ENCODE data around the gene GKAP1.

Gene GKAP1

GRCh38 chr9:83707768-83708514, 109.6 kb downstream of the GKAP1 start, which contains the start of gene UBQLN1:
TSS of gene UBQLN1 (minus strand) at chr9:83707958. CDS start at chr9:83707679, 279 bp downstream.
- no peak for TF ChIP-seq REST (IDR thresholded peaks at IDR 0.05; ENCODE audit: low read depth)
- peak; percentile 29 for TF ChIP-seq TEAD4 (IDR thresholded peaks at IDR 0.05)
- TF ChIP-seq TCF12 (IDR thresholded peaks at IDR 0.05; ENCODE audit: low read depth) = peak; percentile 66; the same call in 1 of the 2 replicates
- no peak; the same call in 1 of the 2 replicates for TF ChIP-seq NFIC (IDR thresholded peaks at IDR 0.05)
- no peak for TF ChIP-seq FOXM1 (IDR thresholded peaks at IDR 0.05; ENCODE audit: borderline replicate concordance, low read depth)
- no peak for TF ChIP-seq CEBPB (IDR thresholded peaks at IDR 0.05)
- TF ChIP-seq EP300 (IDR thresholded peaks at IDR 0.05; ENCODE audit: borderline replicate concordance) = 0 out of 2 replicates have a peak, but pooled peaks have one; percentile 38
- TF ChIP-seq, protein P1, sequence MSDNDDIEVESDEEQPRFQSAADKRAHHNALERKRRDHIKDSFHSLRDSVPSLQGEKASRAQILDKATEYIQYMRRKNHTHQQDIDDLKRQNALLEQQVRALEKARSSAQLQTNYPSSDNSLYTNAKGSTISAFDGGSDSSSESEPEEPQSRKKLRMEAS (IDR thresholded peaks at IDR 0.05) = peak; percentile 92
- TF ChIP-seq, protein P2, sequence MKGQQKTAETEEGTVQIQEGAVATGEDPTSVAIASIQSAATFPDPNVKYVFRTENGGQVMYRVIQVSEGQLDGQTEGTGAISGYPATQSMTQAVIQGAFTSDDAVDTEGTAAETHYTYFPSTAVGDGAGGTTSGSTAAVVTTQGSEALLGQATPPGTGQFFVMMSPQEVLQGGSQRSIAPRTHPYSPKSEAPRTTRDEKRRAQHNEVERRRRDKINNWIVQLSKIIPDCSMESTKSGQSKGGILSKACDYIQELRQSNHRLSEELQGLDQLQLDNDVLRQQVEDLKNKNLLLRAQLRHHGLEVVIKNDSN (IDR thresholded peaks at IDR 0.05) = peak; percentile 51
- TF ChIP-seq CREB1 (IDR thresholded peaks at IDR 0.05; ENCODE audit: low read depth) = peak; percentile 92
- peak; percentile 77 for TF ChIP-seq YY1 (IDR thresholded peaks at IDR 0.05; ENCODE audit: low read depth)
- TF ChIP-seq RAD21 (IDR thresholded peaks at IDR 0.05; ENCODE audit: low read depth) = no peak
- TF ChIP-seq TAF1 (IDR thresholded peaks at IDR 0.05; ENCODE audit: low read depth) = peak; percentile 84
- peak; percentile 20; the same call in 1 of the 2 replicates for TF ChIP-seq EGR1 (IDR thresholded peaks at IDR 0.05)
- no peak for TF ChIP-seq ZBTB7A (IDR thresholded peaks at IDR 0.05; ENCODE audit: low read depth)

- TF ChIP-seq TEAD4 (IDR thresholded peaks at IDR 0.05) (no peak), EGR1 (IDR thresholded peaks at IDR 0.05) (no peak), NFIC (IDR thresholded peaks at IDR 0.05) (no peak), TCF12 (IDR thresholded peaks at IDR 0.05; ENCODE audit: low read depth) (no peak), EP300 (IDR thresholded peaks at IDR 0.05; ENCODE audit: borderline replicate concordance) (no peak), RAD21 (IDR thresholded peaks at IDR 0.05; ENCODE audit: low read depth) (no peak), YY1 (IDR thresholded peaks at IDR 0.05; ENCODE audit: low read depth) (peak; percentile 79), CREB1 (IDR thresholded peaks at IDR 0.05; ENCODE audit: low read depth) (no peak), TAF1 (IDR thresholded peaks at IDR 0.05; ENCODE audit: low read depth) (no peak)
Measured at GRCh38 chr9:83707518-83707767, 110.1 kb downstream of the GKAP1 start.

DNA sequence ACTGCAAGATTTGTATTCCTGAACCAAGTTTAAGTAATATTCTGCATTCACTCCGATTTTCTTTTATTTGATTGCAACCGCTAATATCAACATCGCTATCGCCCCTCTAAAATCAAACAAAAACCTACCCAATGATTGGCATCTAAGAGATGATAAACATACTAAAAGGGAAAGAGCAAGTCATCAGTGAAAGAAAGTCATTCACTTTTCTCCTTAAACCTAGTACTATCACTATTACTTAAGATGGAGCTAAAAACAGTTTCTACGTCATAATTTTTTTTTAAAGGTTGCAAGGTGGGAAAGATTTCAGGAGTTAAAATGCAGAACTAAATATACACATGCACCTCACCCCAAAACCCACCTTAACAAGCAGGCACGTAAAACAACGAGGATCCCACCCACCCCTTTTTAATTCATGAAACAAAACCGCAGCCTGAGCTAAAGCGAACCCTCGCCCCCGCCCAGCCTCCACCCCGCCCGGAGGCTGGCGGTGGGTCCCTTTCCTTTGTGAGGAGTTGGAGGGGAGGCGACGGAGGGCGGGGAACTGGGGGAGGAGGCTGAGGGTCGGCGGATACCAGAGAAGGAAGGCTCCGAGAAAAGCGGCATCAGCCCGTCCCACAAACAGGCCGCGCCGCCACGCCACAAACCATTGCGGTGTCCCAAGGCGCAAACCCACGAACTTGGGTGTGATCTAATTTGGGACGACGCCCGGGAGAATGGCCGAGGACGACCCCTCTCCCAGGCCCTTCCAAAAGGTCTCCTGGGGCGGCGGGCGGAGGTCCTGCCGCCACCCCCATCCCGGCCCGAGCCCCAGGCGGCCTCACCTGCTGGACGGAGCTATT, 110.7 kb downstream of the GKAP1 start:
- no peak for TF ChIP-seq CREB1 (IDR thresholded peaks at IDR 0.05; ENCODE audit: low read depth)
- peak; percentile 18; the same call in 1 of the 2 replicates for TF ChIP-seq ZBTB7A (IDR thresholded peaks at IDR 0.05; ENCODE audit: low read depth)

- TF ChIP-seq CEBPB (IDR thresholded peaks at IDR 0.05) = 0 out of 2 replicates have a peak, but pooled peaks have one; percentile 20
Measured at GRCh38 chr9:83705219-83705651, 112.3 kb downstream of the GKAP1 start.

GRCh38 chr9:83701769-83702168, 115.8 kb downstream of the GKAP1 start:
- TF ChIP-seq TCF12 (IDR thresholded peaks at IDR 0.05; ENCODE audit: low read depth) (no peak), CEBPB (IDR thresholded peaks at IDR 0.05) (no peak), CREB1 (IDR thresholded peaks at IDR 0.05; ENCODE audit: low read depth) (no peak)

- no peak for TF ChIP-seq FOXM1 (IDR thresholded peaks at IDR 0.05; ENCODE audit: borderline replicate concordance, low read depth)
- TF ChIP-seq CREB1 (IDR thresholded peaks at IDR 0.05; ENCODE audit: low read depth) = no peak
- TF ChIP-seq ZBTB7A (IDR thresholded peaks at IDR 0.05; ENCODE audit: low read depth) = no peak
- TF ChIP-seq EP300 (IDR thresholded peaks at IDR 0.05; ENCODE audit: borderline replicate concordance) = no peak
- no peak for TF ChIP-seq TAF1 (IDR thresholded peaks at IDR 0.05; ENCODE audit: low read depth)
- no peak for TF ChIP-seq REST (IDR thresholded peaks at IDR 0.05; ENCODE audit: low read depth)
- no peak for TF ChIP-seq RAD21 (IDR thresholded peaks at IDR 0.05; ENCODE audit: low read depth)
- no peak for TF ChIP-seq YY1 (IDR thresholded peaks at IDR 0.05; ENCODE audit: low read depth)
- TF ChIP-seq TCF12 (IDR thresholded peaks at IDR 0.05; ENCODE audit: low read depth) = no peak
- TF ChIP-seq, protein P2 (IDR thresholded peaks at IDR 0.05) = no peak
- TF ChIP-seq, protein P1 (IDR thresholded peaks at IDR 0.05) = no peak
- no peak for TF ChIP-seq TEAD4 (IDR thresholded peaks at IDR 0.05)
- TF ChIP-seq CEBPB (IDR thresholded peaks at IDR 0.05) = no peak
- TF ChIP-seq EGR1 (IDR thresholded peaks at IDR 0.05) = no peak
- no peak for TF ChIP-seq NFIC (IDR thresholded peaks at IDR 0.05)
Measured at GRCh38 chr9:83701286-83701685, 116.3 kb downstream of the GKAP1 start.
